Stimulated activated CD4-positive, alpha-beta T cell treated with anti-CD3 and anti-CD28 coated beads, Interleukin-2, amount 100 ng/mL, for 48 hours (primary cell): ENCODE measurements around the gene ARHGEF18.
A peak's percentile ranks its signal among the peaks of the same experiment; 100 is the strongest.
"Not testable (repeated sequence)": the region's sequence is repeated elsewhere in the genome, so short reads cannot be mapped to it uniquely, and the experiment has no call there.

Source experiments
- DNase-seq, 2 donors: peaks; one replicate each; pipeline ENCODE4 v3.0.0-alpha.2; 2020

The ARHGEF18 gene

GRCh38 chr19:7349231-7349591 is 474 bp downstream of the ARHGEF18 start:
- DNase-seq: no peak

GRCh38 chr19:7349961-7350711 is 1.4 kb downstream of the ARHGEF18 start:
- no peak for DNase-seq

GRCh38 chr19:7351861-7352260 is 3.1 kb downstream of the ARHGEF18 start:
- DNase-seq: no peak

- DNase-seq: no peak
Measured at GRCh38 chr19:7355151-7355820, 6.5 kb downstream of the ARHGEF18 start.

- no peak for DNase-seq
Measured at GRCh38 chr19:7355871-7356270, 7.1 kb downstream of the ARHGEF18 start.

GRCh38 chr19:7356899-7357627 is 8.3 kb downstream of the ARHGEF18 start:
- no peak for DNase-seq

- no peak for DNase-seq
Measured at GRCh38 chr19:7358102-7358597, 9.4 kb downstream of the ARHGEF18 start.

GRCh38 chr19:7360393-7360984 is 11.8 kb downstream of the ARHGEF18 start:
- no peak for DNase-seq

- DNase-seq: no peak
Measured at GRCh38 chr19:7363225-7363624, 14.5 kb downstream of the ARHGEF18 start.

- peak in 1 of 2 donors; percentile 23 for DNase-seq
Measured at GRCh38 chr19:7366701-7367420, 18.1 kb downstream of the ARHGEF18 start.

GRCh38 chr19:7368456-7368855 is 19.7 kb downstream of the ARHGEF18 start:
- DNase-seq: no peak

- not testable (repeated sequence) for DNase-seq
Measured at GRCh38 chr19:7368866-7369265, 20.1 kb downstream of the ARHGEF18 start.

- no peak for DNase-seq
Measured at GRCh38 chr19:7370546-7370945, 21.8 kb downstream of the ARHGEF18 start.

GRCh38 chr19:7371001-7371400 is 22.3 kb downstream of the ARHGEF18 start:
- no peak for DNase-seq

- no peak for DNase-seq
Measured at GRCh38 chr19:7372810-7373209, 24.1 kb downstream of the ARHGEF18 start.

GRCh38 chr19:7373862-7374261 is 25.1 kb downstream of the ARHGEF18 start:
- DNase-seq: no peak

- DNase-seq: no peak
Measured at GRCh38 chr19:7376151-7376852, 27.6 kb downstream of the ARHGEF18 start.

GRCh38 chr19:7377196-7377595 is 28.5 kb downstream of the ARHGEF18 start:
- no peak for DNase-seq

GRCh38 chr19:7381073-7381390 is 32.3 kb downstream of the ARHGEF18 start:
- DNase-seq: no peak

GRCh38 chr19:7382694-7383093 is 34.0 kb downstream of the ARHGEF18 start:
- no peak for DNase-seq

GRCh38 chr19:7383284-7383683 is 34.5 kb downstream of the ARHGEF18 start:
- DNase-seq: no peak

GRCh38 chr19:7385062-7385461 is 36.3 kb downstream of the ARHGEF18 start:
- no peak for DNase-seq
